ENCODE measurements around the gene DOK4.
"Not testable (repeated sequence)": the region's sequence is repeated elsewhere in the genome, so short reads cannot be mapped to it uniquely, and the experiment has no call there.

The DOK4 gene

GRCh38 chr16:57500578-57501111 lies 14.4 kb upstream of the DOK4 start:
- no peak for DNase-seq

GRCh38 chr16:57499941-57500340 lies 13.6 kb upstream of the DOK4 start:
- DNase-seq, result not testable (repeated sequence)

GRCh38 chr16:57498031-57498430 lies 11.7 kb upstream of the DOK4 start:
- no peak for DNase-seq

DNA sequence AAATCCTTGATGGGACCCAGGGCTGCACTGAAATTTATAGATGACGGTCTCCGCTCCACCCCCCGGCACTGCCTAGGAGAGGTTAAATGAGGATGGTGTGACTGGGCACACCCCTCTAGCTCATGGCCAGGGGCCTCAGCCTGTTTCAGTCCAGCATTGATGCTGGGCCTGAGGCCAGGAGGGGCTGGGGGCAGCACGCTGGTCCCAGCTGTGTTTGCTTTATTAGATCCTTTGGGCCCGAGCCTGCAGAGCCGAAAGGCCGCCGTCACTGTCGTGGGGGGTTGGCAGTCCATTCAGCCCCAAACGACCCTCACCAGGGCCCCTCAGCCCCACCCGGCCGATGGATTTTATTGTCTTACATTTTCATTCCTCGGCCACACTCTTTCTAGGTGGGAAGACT lies 10.8 kb upstream of the DOK4 start:
- no peak for DNase-seq

- DNase-seq, result no peak
These were observed 7.5 kb upstream of the DOK4 start for GRCh38 chr16:57493767-57494166.

DNA sequence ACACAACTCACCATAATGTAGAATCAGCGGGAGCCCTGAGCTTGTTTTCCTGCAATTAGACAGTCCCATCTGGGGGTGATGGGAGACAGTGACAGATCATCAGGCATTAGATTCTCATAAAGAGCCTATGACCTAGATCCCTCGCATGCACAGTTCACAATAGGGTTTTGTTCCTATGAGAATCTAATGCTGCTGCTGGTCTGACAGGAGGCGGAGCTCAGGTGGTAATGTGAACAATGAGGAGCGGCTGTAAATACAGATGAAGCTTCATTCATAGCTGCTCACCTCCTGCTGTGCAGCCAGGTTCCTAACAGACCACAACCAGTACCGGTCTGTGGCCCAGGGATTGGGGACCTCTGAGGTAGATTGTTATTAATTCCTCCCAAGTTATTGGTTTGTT lies 2.9 kb upstream of the DOK4 start:
- DNase-seq, result no peak

DNA sequence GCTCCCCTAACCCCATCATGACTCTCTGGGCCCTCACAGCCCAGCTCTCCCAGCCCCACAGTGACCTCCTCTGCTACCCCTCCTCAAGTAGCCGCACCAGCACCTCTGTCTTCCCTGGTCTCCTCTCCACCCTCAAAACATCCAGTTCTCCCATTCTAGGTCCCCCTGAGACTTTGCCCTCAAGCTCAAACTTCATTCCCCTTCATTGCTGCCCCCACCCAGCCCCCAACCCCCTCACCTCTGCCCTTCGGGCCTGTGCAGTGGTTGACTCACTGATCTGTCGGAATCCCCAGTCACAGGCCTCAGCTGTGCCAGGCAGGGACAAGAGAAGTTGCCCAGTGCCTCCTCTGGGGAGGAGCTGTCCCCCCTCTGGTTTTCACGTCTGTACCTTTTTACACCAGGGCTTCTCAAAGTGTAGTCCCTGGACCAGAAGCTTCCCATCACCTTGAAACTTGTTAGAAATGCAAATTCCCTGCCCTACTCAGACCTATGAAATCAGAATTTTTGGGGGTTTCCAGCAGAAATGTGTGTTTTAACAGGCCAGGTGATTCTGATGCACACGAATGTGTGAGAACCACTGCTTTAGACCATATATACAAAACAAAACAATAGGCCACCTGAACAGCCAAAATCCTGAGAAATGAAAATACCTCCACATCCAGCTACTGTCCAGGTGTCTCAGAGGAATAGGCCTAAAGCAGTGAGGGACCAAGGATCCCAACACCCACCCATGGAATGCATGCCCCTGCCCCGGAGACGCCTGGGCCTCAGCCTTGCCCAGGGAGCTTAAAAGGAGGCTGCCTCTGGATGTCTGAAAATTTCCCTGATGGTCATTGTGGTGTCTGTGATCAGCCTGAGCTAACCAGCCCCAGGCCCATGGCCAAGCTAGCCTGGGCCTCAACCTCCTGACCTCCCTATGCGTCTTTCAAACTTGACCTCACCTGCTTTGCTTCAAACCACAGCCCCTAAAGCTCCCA lies 853 bp upstream of the DOK4 start:
- no peak for DNase-seq

DNA sequence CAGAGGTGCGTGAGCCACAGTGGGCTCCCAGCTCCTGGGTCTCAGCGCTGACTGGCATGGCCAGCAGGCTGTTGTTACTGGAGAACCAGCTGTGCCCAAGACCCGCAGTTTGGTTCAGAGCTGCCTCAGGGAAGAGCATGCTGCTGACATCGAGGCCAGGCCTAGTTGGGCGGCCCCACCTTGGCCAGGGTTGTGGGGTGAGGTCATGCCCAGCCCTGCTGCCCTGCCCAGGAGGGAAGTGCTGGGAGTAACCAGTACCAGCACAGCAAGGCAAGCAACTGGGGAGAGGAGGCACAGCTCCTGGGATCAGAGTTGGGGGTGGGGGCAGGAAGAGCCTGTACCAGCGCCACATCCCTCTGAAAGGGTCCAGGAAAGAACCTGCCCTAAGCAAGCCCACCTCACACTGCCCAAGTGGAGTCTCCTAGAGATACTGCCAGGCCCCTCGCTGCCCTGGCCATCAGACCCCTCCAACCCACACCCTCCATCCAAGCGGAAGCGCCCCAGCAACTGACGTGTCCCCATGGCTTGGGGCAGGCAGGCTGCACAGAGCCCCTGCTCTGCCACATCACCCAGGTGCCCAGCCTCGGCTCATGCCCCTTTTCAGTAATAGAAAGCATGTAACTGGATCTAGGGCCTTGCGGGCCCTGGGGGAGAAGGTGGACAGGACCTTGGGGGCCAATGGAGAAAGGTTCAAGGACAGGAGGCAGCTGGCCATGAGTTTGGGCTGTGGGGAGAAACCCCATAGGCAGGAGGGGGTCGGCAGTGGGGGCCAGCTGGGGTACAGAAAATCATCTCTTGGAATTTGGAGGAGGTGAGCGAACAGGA lies 990 bp downstream of the DOK4 start:
- no peak for DNase-seq

DNA sequence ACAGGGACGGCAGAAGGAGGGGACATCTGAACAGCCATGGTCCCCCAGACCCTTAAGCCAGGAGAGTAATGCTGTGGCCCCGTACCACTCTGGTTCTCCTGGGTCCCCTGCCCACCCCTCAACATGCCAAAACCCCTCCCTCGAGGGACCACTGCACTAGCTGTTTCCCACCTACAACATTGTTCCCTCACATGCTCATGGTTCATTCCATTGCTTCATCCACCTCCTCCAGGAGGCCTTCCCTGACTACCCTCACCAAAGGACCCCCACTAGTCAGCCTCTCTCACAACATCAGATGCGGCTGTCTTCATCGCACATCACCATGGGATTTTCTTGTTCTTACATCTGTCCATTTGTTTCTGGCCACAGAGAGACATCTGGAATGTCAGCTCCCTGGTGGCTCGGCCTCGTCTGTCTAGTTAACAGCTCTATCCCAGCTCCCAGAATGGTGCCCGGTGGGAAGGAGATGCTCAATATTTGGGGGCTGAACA lies 1.7 kb downstream of the DOK4 start:
- DNase-seq, result no peak

GRCh38 chr16:57483725-57484514 lies 2.4 kb downstream of the DOK4 start:
- no peak for DNase-seq

DNA sequence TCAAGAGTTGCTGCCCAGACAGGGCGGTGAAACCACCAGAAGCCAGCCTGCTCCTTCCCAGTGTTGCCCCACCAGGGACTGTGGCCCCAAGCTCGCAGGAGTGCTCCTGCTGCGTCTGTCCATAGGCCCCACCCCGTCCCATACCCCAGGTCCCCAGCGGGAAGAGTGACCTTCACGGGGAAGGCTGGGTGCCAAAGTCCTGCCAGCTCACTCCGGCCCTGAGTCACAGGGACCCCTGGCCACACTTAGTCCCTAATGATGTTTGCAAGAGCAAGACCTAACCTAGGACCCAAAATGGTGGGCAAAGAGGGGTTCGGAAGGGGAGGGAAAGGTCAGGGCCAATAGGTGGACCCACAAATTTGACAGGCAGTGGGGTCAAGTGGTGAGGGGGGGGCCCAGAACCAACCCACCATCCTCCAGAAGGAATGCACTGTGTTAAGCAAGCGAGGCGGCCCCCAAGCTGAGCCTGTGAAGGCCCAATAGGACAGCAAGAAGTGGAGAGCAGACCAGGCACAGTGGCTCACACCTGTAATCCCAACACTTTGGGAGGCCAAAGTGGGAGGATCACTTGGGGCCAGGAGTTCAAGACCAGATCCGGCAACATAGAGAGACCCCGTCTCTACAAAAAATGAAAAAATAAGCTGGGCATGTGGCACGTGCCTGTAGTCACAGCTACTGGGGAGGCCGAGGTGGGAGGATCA lies 3.3 kb downstream of the DOK4 start:
- DNase-seq, result no peak

GRCh38 chr16:57481421-57481820 lies 4.9 kb downstream of the DOK4 start:
- DNase-seq, result no peak

DNA sequence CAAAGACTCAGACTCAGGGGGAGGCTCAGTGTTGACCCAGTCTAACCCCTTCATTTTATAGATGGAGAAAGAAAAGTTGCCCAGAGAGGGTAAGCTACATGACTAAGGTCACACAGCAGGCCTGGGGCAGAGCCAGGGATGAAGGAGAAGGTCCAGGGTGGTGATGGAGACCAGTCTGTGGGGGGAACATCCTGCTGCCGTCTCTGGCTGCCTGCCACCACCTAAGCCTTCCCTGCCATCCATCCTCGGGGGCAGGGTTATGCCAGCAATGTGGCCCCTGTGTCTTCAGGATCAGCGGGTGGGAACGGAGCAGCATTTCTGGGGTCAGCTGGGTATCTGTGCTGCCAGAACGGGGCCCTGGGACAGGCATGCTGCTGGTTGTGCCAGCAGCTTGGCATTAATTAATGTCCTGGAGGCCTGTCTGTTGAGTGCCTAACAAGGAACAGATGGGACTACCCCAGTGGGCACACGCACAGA lies 5.5 kb downstream of the DOK4 start:
- no peak for DNase-seq

GRCh38 chr16:57479976-57480753 lies 6.1 kb downstream of the DOK4 start:
- no peak for DNase-seq

DNA sequence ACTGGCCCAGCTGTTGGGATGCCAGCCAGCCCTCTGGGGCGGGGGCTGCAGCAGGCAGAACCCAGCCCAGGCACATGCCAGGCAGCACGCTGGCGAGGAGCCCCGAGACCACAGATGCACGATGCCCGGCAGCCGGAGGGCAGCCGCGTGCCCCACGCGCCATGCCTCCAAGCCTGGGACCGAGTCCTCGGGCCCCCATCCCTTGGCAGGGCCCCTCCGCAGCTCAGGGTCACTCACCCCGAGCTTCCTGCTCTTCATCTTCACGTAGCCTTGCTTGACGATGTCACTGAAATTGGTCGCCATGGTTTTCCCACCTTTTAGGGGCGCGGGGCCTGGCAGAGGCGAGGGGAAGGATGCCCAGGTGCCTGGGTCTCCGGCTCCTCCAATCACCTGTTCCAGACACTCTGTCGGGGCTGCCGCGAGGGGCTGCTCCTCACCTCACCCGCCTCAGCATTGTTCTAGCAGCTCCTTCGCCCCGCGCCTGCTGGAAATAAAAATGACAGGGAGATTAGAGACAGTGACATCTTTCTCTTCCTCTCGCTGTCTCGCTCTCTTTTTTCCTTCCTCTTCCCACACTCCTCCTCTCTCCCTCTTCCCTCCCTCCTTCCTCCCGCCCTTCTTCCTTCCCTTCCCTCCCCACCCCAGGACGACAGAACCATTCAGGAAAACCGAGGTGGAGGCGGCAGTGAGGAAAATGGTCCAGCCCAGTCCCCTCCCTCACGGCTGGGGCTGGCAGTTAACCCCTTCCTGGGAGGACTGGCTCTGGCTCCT lies 6.9 kb downstream of the DOK4 start:
- no peak for DNase-seq

DNA sequence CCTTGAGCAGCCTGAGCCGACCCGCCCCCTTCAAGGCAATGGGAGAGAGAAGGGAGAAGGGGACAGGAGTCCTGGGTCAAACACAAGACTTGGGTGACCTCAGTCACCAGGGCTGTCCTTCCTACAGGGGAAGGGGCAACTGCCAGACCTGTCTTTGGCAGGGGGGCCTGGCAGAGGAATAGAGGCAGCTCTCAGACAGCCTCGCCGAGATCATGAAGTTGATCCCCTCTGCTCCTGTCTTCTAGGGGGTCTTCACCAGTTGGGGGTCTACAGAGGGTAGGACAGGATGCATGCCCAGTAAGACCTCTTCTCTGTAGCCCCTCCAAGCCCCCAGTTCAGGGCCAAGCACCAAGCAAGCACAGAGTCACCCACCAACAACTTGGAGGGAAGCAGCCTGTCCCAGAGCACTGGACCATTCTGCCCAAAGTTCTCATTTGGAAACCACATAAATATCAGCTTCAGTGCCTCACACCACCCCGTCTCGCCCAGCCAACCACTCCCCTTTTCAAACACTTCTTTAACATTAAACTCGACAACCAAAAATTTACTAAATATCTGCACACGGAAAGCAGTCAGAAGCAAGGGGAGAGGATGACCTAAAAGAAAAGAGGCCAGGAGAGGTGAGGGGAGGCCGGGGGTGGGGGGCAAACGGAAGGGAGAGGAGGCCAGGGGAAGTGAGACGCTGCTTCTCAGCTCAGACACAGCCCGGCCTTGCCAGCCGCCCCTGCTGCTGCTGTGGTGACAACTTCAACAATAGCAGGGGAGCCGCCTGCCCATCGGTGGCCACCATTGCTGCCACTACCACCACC lies 7.7 kb downstream of the DOK4 start:
- DNase-seq, result no peak

- no peak for DNase-seq
These were observed 8.6 kb downstream of the DOK4 start for GRCh38 chr16:57477531-57478202.

DNA sequence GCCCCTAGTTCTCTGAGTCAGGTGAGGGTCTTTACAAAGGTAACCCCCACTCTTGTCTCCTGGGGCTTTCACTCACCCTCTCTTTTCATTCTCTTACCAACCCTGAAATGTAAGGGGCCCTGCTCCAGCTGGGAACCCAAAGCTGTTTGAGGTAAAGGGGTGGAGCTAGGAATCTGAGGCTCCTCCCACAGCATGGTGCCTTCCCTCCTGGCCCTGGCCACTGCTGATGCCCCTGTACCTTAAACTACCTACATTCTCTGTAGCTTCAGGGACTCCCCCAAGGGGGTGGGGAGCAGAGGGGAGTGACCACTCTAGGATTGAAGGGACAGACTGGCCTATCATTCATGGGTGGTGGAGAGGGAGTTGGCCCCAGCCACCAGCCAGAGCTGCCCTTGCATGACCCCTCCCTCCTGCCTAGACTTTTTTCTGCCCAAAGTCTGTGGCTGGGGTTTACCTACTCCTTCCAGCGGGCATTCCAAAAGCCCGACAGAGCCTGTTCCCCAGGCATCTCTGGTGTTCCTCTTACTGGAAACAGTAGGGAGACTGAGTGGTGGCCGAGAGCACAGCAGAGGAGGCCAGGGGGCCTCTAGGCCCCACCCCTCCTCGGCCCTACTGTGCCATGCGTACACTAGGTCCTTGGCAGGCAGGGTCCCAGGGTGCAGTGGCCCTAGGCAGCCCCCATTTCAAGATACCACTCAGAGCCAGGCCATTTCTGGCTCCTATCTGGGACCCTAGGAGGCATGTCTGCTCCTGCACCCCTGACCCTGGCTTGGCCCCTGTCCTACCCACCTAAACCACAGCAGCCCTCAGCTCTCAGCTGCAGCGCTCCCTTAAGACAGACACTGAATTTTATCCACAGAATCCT lies 9.5 kb downstream of the DOK4 start:
- DNase-seq, result no peak
